PC-9 (cell line): Measurements from ENCODE around the gene CDKN2AIP. TPM values are rescaled to one million over a fixed set of nuclear protein-coding genes. Genes with fewer than 3 reads are reported as not detected.

Source experiments
- BruUV-seq: library from RNA; stranded (reverse); fragments of 400-500 nt; replicated peaks from 2 replicates; lab custom pipeline; 2021; lab: Mats Ljungman, UMichigan
- CTCF ChIA-PET: fragments of 300-600 bp; sonication (Branson Sonifier 250); formaldehyde crosslinking; loops from one replicate; lab custom pipeline; 2022; ENCODE audit warnings: antibody characterized with exemption; lab: Charles Lee
- POLR2A ChIA-PET: fragments of 300-600 bp; sonication (Branson Sonifier 250); formaldehyde crosslinking; loops from one replicate; lab custom pipeline; 2022; ENCODE audit warnings: antibody characterized with exemption; ENCODE audit not compliant: unreplicated experiment; lab: Charles Lee
- DNase-seq, 2 experiments: peaks; one replicate each; pipeline versions ENCODE4 v3.0.0 to v3.0.0-alpha.2; 2015 to 2022; ENCODE audit warnings: mixed read lengths in 1 of 2
- H2AFZ ChIP-seq: fragments of 200-600 bp; sonication (generic); 2 replicates; pipeline ENCODE4 v1.8.1; 2017; ENCODE audit warnings: antibody characterized with exemption
- H3F3A ChIP-seq: fragments of 200-600 bp; sonication (generic); 2 replicates; pipeline ENCODE4 v1.8.1; 2017; ENCODE audit warnings: antibody characterized with exemption, mild to moderate bottlenecking, low read depth; ENCODE audit not compliant: insufficient read depth
- H3K27ac ChIP-seq: fragments of 200-600 bp; sonication (generic); 2 replicates; pipeline ENCODE4 v1.6.1; 2016; ENCODE audit warnings: mixed run types
- H3K27me3 ChIP-seq: fragments of 200-600 bp; sonication (generic); 2 replicates; pipeline ENCODE4 v1.6.1; 2016; ENCODE audit warnings: low read depth, mixed run types; ENCODE audit not compliant: insufficient read depth
- H3K36me3 ChIP-seq: fragments of 200-600 bp; sonication (generic); 2 replicates; pipeline ENCODE4 v1.6.1; 2016; ENCODE audit warnings: low read depth, mixed run types
- H3K4me1 ChIP-seq: fragments of 200-600 bp; sonication (generic); replicated peaks from 2 replicates; pipeline ENCODE4 v1.6.1; 2016; ENCODE audit warnings: mixed run types; ENCODE audit not compliant: insufficient read depth
- H3K4me2 ChIP-seq: fragments of 200-600 bp; sonication (generic); 2 replicates; pipeline ENCODE4 v1.6.1; 2017; ENCODE audit warnings: mixed run types
- H3K4me3 ChIP-seq: fragments of 200-600 bp; sonication (generic); 2 replicates; pipeline ENCODE4 v1.6.1; 2016; ENCODE audit warnings: mixed run types
- H3K79me2 ChIP-seq: fragments of 200-600 bp; sonication (generic); 2 replicates; pipeline ENCODE4 v1.6.1; 2017; ENCODE audit warnings: low read depth, mixed run types
- H3K9me2 ChIP-seq: fragments of 200-600 bp; sonication (generic); 2 replicates; pipeline ENCODE4 v1.8.1; 2017; ENCODE audit warnings: mild to moderate bottlenecking; ENCODE audit not compliant: insufficient read depth
- H3K9me3 ChIP-seq: fragments of 200-600 bp; sonication (generic); 2 replicates; pipeline ENCODE4 v1.8.1; 2016; ENCODE audit warnings: low read depth; ENCODE audit not compliant: insufficient read depth
- H4K20me1 ChIP-seq: fragments of 200-600 bp; sonication (generic); 2 replicates; pipeline ENCODE4 v1.8.1; 2017; ENCODE audit not compliant: insufficient read depth
- EZH2 ChIP-seq: fragments of 200-600 bp; sonication (generic); IDR thresholded peaks from 2 replicates; pipeline ENCODE4 v1.8.0; 2017; ENCODE audit warnings: antibody characterized with exemption, low read depth
- intact Hi-C: fragments of 100-400 bp; cut with micrococcal nuclease; formaldehyde crosslinking; loops from one replicate; pipeline ENCODE4 v1.10.0; 2022; ENCODE audit not compliant: unreplicated experiment
- total RNA-seq: library from RNA; stranded (reverse); gene quantifications from 2 replicates; pipeline ENCODE4 v1.2.3, GENCODE V29; 2021
- TF ChIP-seq, protein P1 (sequence below): fragments of 200-600 bp; sonication (generic); conservative IDR thresholded peaks from 2 replicates; pipeline ENCODE4 v1.6.1; 2017; ENCODE audit warnings: mixed run types, antibody characterized with exemption, mild to moderate bottlenecking, moderate library complexity

Gene CDKN2AIP
- total RNA-seq, 1 experiment from 2014 or later, result 8.7 TPM

DNA sequence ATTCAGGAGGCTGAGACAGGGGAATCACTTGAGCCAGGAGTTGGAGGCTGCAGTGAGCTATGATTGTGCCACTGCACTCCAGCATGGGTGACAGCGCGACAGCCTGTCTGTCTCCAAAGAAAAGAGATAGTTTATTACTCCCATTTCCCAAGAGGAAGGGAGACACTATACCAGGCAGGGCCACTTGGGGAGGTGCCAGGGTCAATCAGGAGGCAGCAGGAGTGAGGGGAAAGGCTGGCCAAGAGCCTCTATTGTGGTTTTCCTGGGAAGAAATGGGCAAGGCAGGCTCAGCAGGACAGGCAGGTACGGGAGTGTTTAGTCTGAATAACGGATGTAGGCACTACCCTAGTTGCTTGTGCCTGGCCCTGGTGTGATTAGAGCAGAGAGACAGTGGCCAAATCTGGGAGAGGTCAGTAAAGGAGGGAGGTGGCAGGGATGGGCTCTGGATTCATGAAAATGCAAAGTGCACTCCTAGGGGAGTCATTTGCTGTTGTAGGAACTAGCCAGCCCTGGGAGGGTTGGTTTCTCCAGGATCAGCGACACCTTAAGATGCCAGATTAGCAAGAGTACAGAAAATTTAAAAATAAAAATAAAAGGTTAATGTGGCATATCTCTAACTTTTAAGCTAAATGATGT lies 20.2 kb upstream of the CDKN2AIP start:
- DNase-seq, result peak; percentile 43 to 52
- peaks cover 30% of the 10 kb centered on the region for H3K4me1 ChIP-seq
- no peak overlapping the region for H3K4me3 ChIP-seq
- no peaks in the 10 kb centered on the region for H3K27me3 ChIP-seq
- no TSS peak for BruUV-seq
- ChIA-PET POLR2A (no interaction called here), CTCF (no interaction called here)
- peak overlapping the region; percentile 55; the same call in 1 of the 2 replicates for H3K27ac ChIP-seq
- H3F3A ChIP-seq, result peaks cover 25% of the 10 kb centered on the region
- no peak overlapping the region for H2AFZ ChIP-seq
- H3K36me3 ChIP-seq, result no peaks in the 10 kb centered on the region
- H3K4me2 ChIP-seq, result peak overlapping the region; percentile 39
- TF ChIP-seq EZH2, result no peak
- intact Hi-C loops, result no loop called here
- H3K79me2 ChIP-seq, result no peaks in the 10 kb centered on the region
- H3K9me3 ChIP-seq, result no peaks in the 10 kb centered on the region
- H3K9me2 ChIP-seq, result no peaks in the 10 kb centered on the region
- no peaks in the 10 kb centered on the region for H4K20me1 ChIP-seq

DNA sequence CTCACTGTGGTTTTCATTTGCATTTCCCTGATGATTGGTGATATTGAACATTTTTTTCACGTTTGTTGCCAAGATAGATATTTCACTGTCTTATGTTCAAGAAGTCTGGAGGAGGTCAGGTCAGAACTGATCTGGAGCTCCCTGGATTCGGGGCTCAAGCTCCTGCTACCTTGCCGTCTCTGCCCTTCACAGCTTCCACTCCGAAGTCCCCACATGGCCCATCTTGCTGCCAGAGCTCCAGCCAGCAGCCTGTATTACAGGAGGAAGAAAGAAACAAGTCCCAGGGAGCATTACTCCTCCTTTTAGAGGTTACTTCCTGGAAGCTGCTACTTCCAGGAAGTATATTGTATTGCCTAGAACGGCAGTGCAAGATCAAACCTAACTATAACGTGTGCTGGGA lies 17.9 kb upstream of the CDKN2AIP start:
- H3K9me3 ChIP-seq, result no peaks in the 10 kb centered on the region
- POLR2A ChIA-PET, result no interaction called here

DNA sequence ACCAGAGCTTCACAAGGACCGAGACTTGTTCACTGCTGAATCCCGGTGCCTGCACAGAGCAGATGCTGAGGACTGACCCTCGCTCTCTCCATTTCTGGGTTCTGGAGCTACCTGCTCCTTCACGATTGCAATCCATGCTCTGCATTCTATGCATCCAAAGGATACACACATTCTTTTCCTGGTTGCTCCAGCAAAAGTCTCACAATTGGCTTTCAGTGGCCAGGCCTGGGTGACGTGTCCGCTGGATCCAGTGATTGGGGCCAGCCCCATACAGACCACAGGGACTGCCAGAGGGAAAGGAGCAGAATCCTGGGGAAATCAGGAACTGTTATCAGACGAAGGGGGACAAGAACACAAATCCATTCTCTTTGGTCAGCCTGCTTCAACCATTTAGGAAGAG lies 14.9 kb upstream of the CDKN2AIP start:
- no peaks in the 10 kb centered on the region for H4K20me1 ChIP-seq
- H3K4me1 ChIP-seq, result peaks cover 6% of the 10 kb centered on the region
- TF ChIP-seq EZH2, result no peak
- TF ChIP-seq, protein P1, sequence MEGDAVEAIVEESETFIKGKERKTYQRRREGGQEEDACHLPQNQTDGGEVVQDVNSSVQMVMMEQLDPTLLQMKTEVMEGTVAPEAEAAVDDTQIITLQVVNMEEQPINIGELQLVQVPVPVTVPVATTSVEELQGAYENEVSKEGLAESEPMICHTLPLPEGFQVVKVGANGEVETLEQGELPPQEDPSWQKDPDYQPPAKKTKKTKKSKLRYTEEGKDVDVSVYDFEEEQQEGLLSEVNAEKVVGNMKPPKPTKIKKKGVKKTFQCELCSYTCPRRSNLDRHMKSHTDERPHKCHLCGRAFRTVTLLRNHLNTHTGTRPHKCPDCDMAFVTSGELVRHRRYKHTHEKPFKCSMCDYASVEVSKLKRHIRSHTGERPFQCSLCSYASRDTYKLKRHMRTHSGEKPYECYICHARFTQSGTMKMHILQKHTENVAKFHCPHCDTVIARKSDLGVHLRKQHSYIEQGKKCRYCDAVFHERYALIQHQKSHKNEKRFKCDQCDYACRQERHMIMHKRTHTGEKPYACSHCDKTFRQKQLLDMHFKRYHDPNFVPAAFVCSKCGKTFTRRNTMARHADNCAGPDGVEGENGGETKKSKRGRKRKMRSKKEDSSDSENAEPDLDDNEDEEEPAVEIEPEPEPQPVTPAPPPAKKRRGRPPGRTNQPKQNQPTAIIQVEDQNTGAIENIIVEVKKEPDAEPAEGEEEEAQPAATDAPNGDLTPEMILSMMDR, result no peak
- no peaks in the 10 kb centered on the region for H3K79me2 ChIP-seq
- H3F3A ChIP-seq, result no peaks in the 10 kb centered on the region
- intact Hi-C loops, result no loop called here
- CTCF ChIA-PET, result no interaction called here
- H3K9me2 ChIP-seq, result no peaks in the 10 kb centered on the region
- no peak overlapping the region for H3K27ac ChIP-seq
- no peak overlapping the region for H2AFZ ChIP-seq
- POLR2A ChIA-PET, result no interaction called here
- BruUV-seq, result no TSS peak
- H3K4me2 ChIP-seq, result no peak overlapping the region
- DNase-seq, result no peak
- H3K36me3 ChIP-seq, result no peaks in the 10 kb centered on the region
- H3K27me3 ChIP-seq, result no peaks in the 10 kb centered on the region
- no peak overlapping the region for H3K4me3 ChIP-seq
- H3K9me3 ChIP-seq, result no peaks in the 10 kb centered on the region

More for the DNA sequence above, 17.9 kb upstream of the CDKN2AIP start:
- H3K27ac ChIP-seq, result no peak overlapping the region
- no peak for DNase-seq
- H3K4me1 ChIP-seq, result peaks cover 30% of the 10 kb centered on the region
- no peaks in the 10 kb centered on the region for H4K20me1 ChIP-seq
- no peak overlapping the region for H3K4me2 ChIP-seq
- H3K27me3 ChIP-seq, result no peaks in the 10 kb centered on the region
- H2AFZ ChIP-seq, result no peak overlapping the region
- H3F3A ChIP-seq, result peaks cover 25% of the 10 kb centered on the region
- H3K4me3 ChIP-seq, result no peak overlapping the region
- no peaks in the 10 kb centered on the region for H3K36me3 ChIP-seq
- no TSS peak for BruUV-seq
- intact Hi-C loops, result no loop called here
- CTCF ChIA-PET, result no interaction called here
- no peaks in the 10 kb centered on the region for H3K79me2 ChIP-seq
- H3K9me2 ChIP-seq, result no peaks in the 10 kb centered on the region
- TF ChIP-seq, protein P1, result no peak
- TF ChIP-seq EZH2, result no peak
